Panc1 (cell line): ENCODE results near the gene RAB6A. TPM values are rescaled to one million over a fixed set of nuclear protein-coding genes. Genes with fewer than 3 reads are reported as not detected.

ENCODE experiments used
- ATAC-seq: fragments of 200-7000 bp; cut with Tn5 transposase; 2 replicates; pipeline ENCODE4 v1.9.1; 2020; ENCODE audit warnings: mild to moderate bottlenecking, moderate library complexity
- BruUV-seq: library from RNA; stranded (reverse); fragments of 400-500 nt; replicated peaks from 2 replicates; lab custom pipeline; 2021; lab: Mats Ljungman, UMichigan
- CTCF ChIA-PET: fragments of 300-600 bp; sonication (Branson Sonifier 250); formaldehyde crosslinking; loops from one replicate; lab custom pipeline; 2022; ENCODE audit warnings: antibody characterized with exemption; lab: Charles Lee
- POLR2A ChIA-PET: fragments of 300-600 bp; sonication (Branson Sonifier 250); formaldehyde crosslinking; loops from one replicate; lab custom pipeline; 2022; ENCODE audit warnings: antibody characterized with exemption; lab: Charles Lee
- DNase-seq: peaks from one replicate; pipeline ENCODE4 v3.0.0-alpha.2; 2010; ENCODE audit warnings: low read depth, low spot score
- H3K27ac ChIP-seq: 2 replicates; pipeline ENCODE4 v1.5.1; 2011; ENCODE audit warnings: mild to moderate bottlenecking, low read length, inconsistent platforms
- H3K27me3 ChIP-seq: fragments of 200-500 bp; sonication (Bioruptor generic); 2 replicates; pipeline ENCODE4 v1.6.0; 2014; ENCODE audit warnings: low read length, inconsistent platforms; ENCODE audit not compliant: control insufficient read depth, insufficient read depth
- H3K36me3 ChIP-seq: fragments of 200-500 bp; sonication (Bioruptor generic); 2 replicates; pipeline ENCODE4 v1.5.1; 2014; ENCODE audit warnings: inconsistent platforms, mild to moderate bottlenecking, low read length, moderate library complexity; ENCODE audit not compliant: control insufficient read depth, insufficient read depth
- H3K4me1 ChIP-seq: 2 replicates; pipeline ENCODE4 v1.5.1; 2011; ENCODE audit warnings: inconsistent platforms, mild to moderate bottlenecking, low read length, moderate library complexity; ENCODE audit not compliant: control insufficient read depth, insufficient read depth
- H3K4me3 ChIP-seq, 2 experiments: 2 replicates each; pipeline ENCODE4 v1.5.1; 2011 to 2012; ENCODE audit warnings: low read depth in 2 of 2, low read length in 2 of 2, mild to moderate bottlenecking in 2 of 2, inconsistent platforms in 1 of 2, moderate library complexity in 1 of 2
- H3K9me3 ChIP-seq: fragments of 200-500 bp; sonication (Bioruptor generic); 2 replicates; pipeline ENCODE4 v1.5.1; 2014; ENCODE audit warnings: low read depth, mild to moderate bottlenecking, inconsistent platforms, low read length, moderate library complexity; ENCODE audit not compliant: control insufficient read depth, insufficient read depth
- CTCF ChIP-seq: fragments of 450-650 bp; IDR thresholded peaks from 2 replicates; pipeline ENCODE4 v1.5.1; 2017; ENCODE audit warnings: mild to moderate bottlenecking
- POLR2AphosphoS5 ChIP-seq: IDR thresholded peaks from 2 replicates; pipeline ENCODE4 v1.6.1; 2012; ENCODE audit warnings: mild to moderate bottlenecking, low read depth, low read length, moderate library complexity
- REST ChIP-seq, 2 experiments: IDR thresholded peaks; 2 replicates each; pipeline ENCODE4 v1.6.1; 2011 to 2012; ENCODE audit warnings: low read depth in 2 of 2, control low read depth in 1 of 2, low read length in 1 of 2, mild to moderate bottlenecking in 1 of 2, moderate library complexity in 1 of 2; ENCODE audit not compliant: insufficient read depth in 1 of 2
- SIN3A ChIP-seq: IDR thresholded peaks from 2 replicates; pipeline ENCODE4 v1.6.1; 2012; ENCODE audit warnings: low read depth, mild to moderate bottlenecking, low read length, moderate library complexity, borderline replicate concordance; ENCODE audit not compliant: insufficient read depth
- TCF7L2 ChIP-seq: IDR thresholded peaks from 2 replicates; pipeline ENCODE4 v1.6.1; 2011; ENCODE audit warnings: mild to moderate bottlenecking, low read depth, low read length, inconsistent platforms
- in situ Hi-C: cut with HindIII; loops from 2 replicates; pipeline ENCODE4 v1.10.0; 2016; ENCODE audit warnings: low sequenced_read_pairs, low pct_unique_long_range_greater_than_20kb
- intact Hi-C: fragments of 100-400 bp; cut with micrococcal nuclease; formaldehyde crosslinking; loops from one replicate; pipeline ENCODE4 v1.10.0; 2022; ENCODE audit not compliant: unreplicated experiment
- total RNA-seq: library from RNA; stranded (reverse); gene quantifications from one replicate; pipeline ENCODE4 v1.2.1, GENCODE V29; 2021; ENCODE audit not compliant: unreplicated experiment

The RAB6A gene
- total RNA-seq, 1 experiment from 2014 or later = 149 TPM

GRCh38 chr11:73757598-73757997 lies 3.3 kb downstream of the RAB6A start:
- intact Hi-C loops = no loop called here
- H3K9me3 ChIP-seq = no peaks in the 10 kb centered on the region
- H3K27me3 ChIP-seq = no peaks in the 10 kb centered on the region
- H3K4me3 ChIP-seq = no peak overlapping the region
- no peak for DNase-seq
- TF ChIP-seq POLR2AphosphoS5 = no peak
- no peak for TF ChIP-seq TCF7L2
- in situ Hi-C loops = no loop called here
- H3K36me3 ChIP-seq = no peaks in the 10 kb centered on the region
- H3K4me1 ChIP-seq = peaks cover 21% of the 10 kb centered on the region; the same call in 1 of the 2 replicates
- ChIA-PET CTCF (no interaction called here), POLR2A (no interaction called here)
- no peak overlapping the region for H3K27ac ChIP-seq
- ATAC-seq = no peak
- no TSS peak for BruUV-seq

- peaks cover 21% of the 10 kb centered on the region; the same call in 1 of the 2 replicates for H3K4me1 ChIP-seq
- intact Hi-C loops (no loop called here), in situ Hi-C loops (no loop called here)
- no peaks in the 10 kb centered on the region for H3K27me3 ChIP-seq
- ATAC-seq (no peak), DNase-seq (no peak)
- H3K9me3 ChIP-seq = no peaks in the 10 kb centered on the region
- H3K36me3 ChIP-seq = no peaks in the 10 kb centered on the region
- no peak overlapping the region for H3K27ac ChIP-seq
- no peak for TF ChIP-seq POLR2AphosphoS5
- TF ChIP-seq REST (IDR thresholded peaks at IDR 0.05; ENCODE audit: insufficient read depth in 1 of 2, low read depth in 2 of 2, low read length in 1 of 2) = no peak
- TF ChIP-seq TCF7L2 = no peak
- POLR2A ChIA-PET = no interaction called here
- CTCF ChIA-PET = no interaction called here
- no TSS peak for BruUV-seq
- no peak overlapping the region for H3K4me3 ChIP-seq
These were observed 5.2 kb downstream of the RAB6A start for GRCh38 chr11:73755670-73756069.

DNA sequence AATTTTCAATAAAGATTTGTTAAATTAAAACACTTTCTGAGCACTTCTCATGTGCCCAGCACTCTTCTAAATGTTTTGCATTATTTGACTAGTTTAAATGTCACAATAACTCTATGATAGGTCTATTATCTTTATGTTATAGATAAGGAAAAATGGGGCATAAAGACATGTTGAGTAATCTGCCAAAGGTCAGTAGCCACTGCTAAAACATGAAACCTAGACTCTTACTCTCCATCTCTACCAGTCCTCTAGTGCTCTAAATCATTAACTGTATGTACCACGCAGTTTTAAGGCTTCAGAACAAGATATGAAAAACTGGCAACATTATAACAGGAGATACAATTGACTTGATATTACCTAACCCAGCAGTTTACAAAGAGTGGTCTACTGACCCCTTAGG lies 6.9 kb downstream of the RAB6A start:
- ATAC-seq (no peak), DNase-seq (no peak)
- TF ChIP-seq REST (IDR thresholded peaks at IDR 0.05; ENCODE audit: insufficient read depth in 1 of 2, low read depth in 2 of 2, low read length in 1 of 2) (no peak), POLR2AphosphoS5 (no peak), TCF7L2 (no peak), CTCF (no peak), SIN3A (no peak)
- CTCF ChIA-PET = no interaction called here
- Histone ChIP-seq H3K9me3 (no peaks in the 10 kb centered on the region), H3K4me1 (peaks cover 17% of the 10 kb centered on the region; the same call in 1 of the 2 replicates), H3K27ac (no peak overlapping the region), H3K27me3 (no peaks in the 10 kb centered on the region), H3K36me3 (no peaks in the 10 kb centered on the region), H3K4me3 (no peak overlapping the region)
- intact Hi-C loops (no loop called here), in situ Hi-C loops (no loop called here)
- POLR2A ChIA-PET = interaction anchor here (0.6 kb wide), 1 partner anchor 94 kb away, joined by 3 read pairs; no protein-coding TSS in a partner anchor
- no TSS peak for BruUV-seq
